ENCODE results near the gene MAPK1IP1L. TPM values are rescaled to one million over a fixed set of nuclear protein-coding genes. Genes with fewer than 3 reads are reported as not detected.

Gene MAPK1IP1L
- total and polyA plus RNA-seq, 2 donors (not counting 1 experiment from before 2014, with no cell fraction given): 116 to 141 TPM

GRCh38 chr14:55102141-55102621, 50.7 kb downstream of the MAPK1IP1L start:
- Histone ChIP-seq H3K9ac (ENCODE audit: low read length) (no peak overlapping the region), H4K20me1 (ENCODE audit: control insufficient read depth, insufficient read depth, low read length, poor library complexity, severe bottlenecking) (no peaks in the 10 kb centered on the region), H3K4me3 (ENCODE audit: control extremely low read depth in 1 of 5, extremely low read depth in 1 of 5, insufficient read depth in 1 of 5, low read depth in 2 of 5, low read length in 4 of 5) (no peak overlapping the region), H3K4me1 (ENCODE audit: control insufficient read depth in 2 of 2, insufficient read depth in 2 of 2, low read length in 2 of 2) (peaks cover 34 to 47% of the 10 kb centered on the region in 2 donors), H3K27me3 (replicated peaks in 1 of 4; ENCODE audit: control extremely low read depth in 1 of 4, control insufficient read depth in 3 of 4, insufficient read depth in 4 of 4, low read length in 3 of 4) (no peaks in the 10 kb centered on the region), H3K9me3 (ENCODE audit: control extremely low read depth in 1 of 3, control insufficient read depth in 2 of 3, insufficient read depth in 1 of 3, low read length in 2 of 3) (peaks cover 0 to 3% (median 3%) of the 10 kb centered on the region in 3 donors), H2AFZ (ENCODE audit: insufficient read depth, low read depth, low read length, poor library complexity, severe bottlenecking) (peak overlapping the region; percentile 43), H3K79me2 (ENCODE audit: control insufficient read depth, insufficient read depth, low read length) (no peaks in the 10 kb centered on the region), H3K4me2 (replicated peaks; ENCODE audit: low read depth, low read length, poor library complexity, severe bottlenecking) (peak overlapping the region; percentile 6), H3K27ac (ENCODE audit: low read length in 2 of 2) (no peak overlapping the region), H3K36me3 (replicated peaks in 1 of 2; ENCODE audit: control extremely low read depth in 1 of 2, control insufficient read depth in 1 of 2, extremely low read depth in 1 of 2, insufficient read depth in 2 of 2, low read length in 1 of 2) (no peaks in the 10 kb centered on the region)
- POLR2A ChIA-PET: interaction anchor here (0.9 to 1.1 kb wide), 2 partner anchors 9 to 15 kb away, joined by 4 to 5 read pairs; no protein-coding TSS in a partner anchor
- 0% methylated on average over 3 of the region's 7 CpGs for WGBS (ENCODE audit: insufficient coverage)
- Mint-ChIP-seq H3K4me3 (peak overlapping the region; percentile 70), H3K9me3 (ENCODE audit: insufficient read depth) (peaks cover 6% of the 10 kb centered on the region), H3K27me3 (no peaks in the 10 kb centered on the region), H3K27ac (peak overlapping the region; percentile 84), H3K4me1 (peaks cover 44% of the 10 kb centered on the region)
- ATAC-seq (ENCODE audit: low read depth) (peak; percentile 89), DNase-seq (peak; percentile 73)
- TF ChIP-seq EZH2 (IDR thresholded peaks at IDR 0.05; ENCODE audit: borderline replicate concordance, insufficient read depth, low read depth, low read length, poor library complexity, severe bottlenecking) (no peak), CTCF (IDR thresholded peaks at IDR 0.05) (no peak)
- intact Hi-C loops (cut with micrococcal nuclease): loop anchor here (2.0 kb wide), 1 partner anchor 13 kb away; no protein-coding TSS in a partner anchor
- CTCF ChIA-PET: interaction anchor here (0.6 to 2.4 kb wide), 5 partner anchors 9 to 538 kb away, joined by 3 to 8 read pairs (median 4); partner anchors contain the start of gene MAPK1IP1L

DNA sequence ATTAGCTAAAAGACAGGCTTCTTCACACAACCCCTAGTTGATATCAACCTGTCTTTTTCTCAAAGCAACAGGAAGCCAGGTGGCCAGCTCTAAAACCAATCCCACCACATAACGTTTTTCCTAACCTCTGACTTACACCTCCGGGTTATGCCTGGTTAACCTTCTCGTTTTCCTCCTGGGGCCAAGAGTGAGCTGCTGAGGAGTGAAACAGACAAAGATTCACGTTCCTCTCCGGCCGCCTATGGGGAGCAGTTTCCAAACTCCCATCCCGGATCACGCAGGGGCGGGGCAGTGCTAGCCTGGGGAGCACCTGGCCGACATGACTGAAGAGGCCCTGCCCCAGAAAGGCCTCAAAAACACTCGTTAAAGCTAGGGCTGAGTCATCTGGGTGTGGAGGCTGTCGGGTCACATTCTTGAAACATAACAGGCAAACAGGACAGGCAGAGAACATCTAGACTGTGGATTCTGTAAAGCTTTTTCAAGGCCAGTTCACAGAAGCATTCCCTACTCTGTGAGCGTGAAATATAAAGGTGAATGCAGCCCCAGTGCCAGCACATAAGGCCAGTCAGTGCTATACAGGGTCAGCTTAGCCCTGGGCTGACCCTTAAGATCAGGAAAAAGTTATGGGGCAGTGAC, 51.7 kb downstream of the MAPK1IP1L start:
- Histone ChIP-seq H3K27me3 (replicated peaks in 1 of 4; ENCODE audit: control extremely low read depth in 1 of 4, control insufficient read depth in 3 of 4, insufficient read depth in 4 of 4, low read length in 3 of 4) (no peaks in the 10 kb centered on the region), H2AFZ (ENCODE audit: insufficient read depth, low read depth, low read length, poor library complexity, severe bottlenecking) (peak overlapping the region; percentile 18), H3K36me3 (replicated peaks in 1 of 2; ENCODE audit: control extremely low read depth in 1 of 2, control insufficient read depth in 1 of 2, extremely low read depth in 1 of 2, insufficient read depth in 2 of 2, low read length in 1 of 2) (no peaks in the 10 kb centered on the region), H3K4me2 (replicated peaks; ENCODE audit: low read depth, low read length, poor library complexity, severe bottlenecking) (peak overlapping the region; percentile 39), H4K20me1 (ENCODE audit: control insufficient read depth, insufficient read depth, low read length, poor library complexity, severe bottlenecking) (no peaks in the 10 kb centered on the region), H3K4me1 (ENCODE audit: control insufficient read depth in 2 of 2, insufficient read depth in 2 of 2, low read length in 2 of 2) (peaks cover 28 to 38% of the 10 kb centered on the region in 2 donors), H3K79me2 (ENCODE audit: control insufficient read depth, insufficient read depth, low read length) (no peaks in the 10 kb centered on the region), H3K9ac (ENCODE audit: low read length) (no peak overlapping the region), H3K4me3 (ENCODE audit: control extremely low read depth in 1 of 5, extremely low read depth in 1 of 5, insufficient read depth in 1 of 5, low read depth in 2 of 5, low read length in 4 of 5) (no peak overlapping the region), H3K27ac (ENCODE audit: low read length in 2 of 2) (peak overlapping the region; percentile 20 to 40), H3K9me3 (ENCODE audit: control extremely low read depth in 1 of 3, control insufficient read depth in 2 of 3, insufficient read depth in 1 of 3, low read length in 2 of 3) (peaks cover 0 to 3% (median 3%) of the 10 kb centered on the region in 3 donors)
- ATAC-seq (ENCODE audit: low read depth) (peak; percentile 9), DNase-seq (peak; percentile 22)
- Mint-ChIP-seq H3K9me3 (ENCODE audit: insufficient read depth) (peaks cover 6% of the 10 kb centered on the region), H3K4me3 (peak overlapping the region; percentile 70), H3K4me1 (peaks cover 38% of the 10 kb centered on the region), H3K27me3 (no peaks in the 10 kb centered on the region), H3K27ac (peak overlapping the region; percentile 84)
- ChIA-PET CTCF (interaction anchor here (0.6 to 2.4 kb wide), 9 partner anchors 10 to 539 kb away, joined by 3 to 9 read pairs (median 4); partner anchors contain the start of gene MAPK1IP1L), POLR2A (interaction anchor here (0.7 to 1.1 kb wide), 3 partner anchors 10 to 21 kb away, joined by 4 to 7 read pairs (median 5); no protein-coding TSS in a partner anchor)
- TF ChIP-seq CTCF (IDR thresholded peaks at IDR 0.05) (no peak), EZH2 (IDR thresholded peaks at IDR 0.05; ENCODE audit: borderline replicate concordance, insufficient read depth, low read depth, low read length, poor library complexity, severe bottlenecking) (no peak)
- WGBS (ENCODE audit: insufficient coverage): 46% methylated on average over 13 of the region's 13 CpGs
- intact Hi-C loops (cut with micrococcal nuclease): loop anchor here (2.0 kb wide), 1 partner anchor 14 kb away; no protein-coding TSS in a partner anchor
